Jurkat, Clone E6-1 (cell line): ENCODE data around the gene MIEN1.
"Not testable (repeated sequence)": the region's sequence is repeated elsewhere in the genome, so short reads cannot be mapped to it uniquely, and the experiment has no call there.

Experiments
- DNase-seq: peaks from one replicate; pipeline ENCODE4 v3.0.0-alpha.2; 2011; ENCODE audit warnings: low read depth, low spot score
- H3K4me3 ChIP-seq: 2 replicates; pipeline ENCODE4 v1.5.1; 2011; ENCODE audit warnings: mild to moderate bottlenecking, low read length, control low read depth, moderate library complexity

The MIEN1 gene

DNA sequence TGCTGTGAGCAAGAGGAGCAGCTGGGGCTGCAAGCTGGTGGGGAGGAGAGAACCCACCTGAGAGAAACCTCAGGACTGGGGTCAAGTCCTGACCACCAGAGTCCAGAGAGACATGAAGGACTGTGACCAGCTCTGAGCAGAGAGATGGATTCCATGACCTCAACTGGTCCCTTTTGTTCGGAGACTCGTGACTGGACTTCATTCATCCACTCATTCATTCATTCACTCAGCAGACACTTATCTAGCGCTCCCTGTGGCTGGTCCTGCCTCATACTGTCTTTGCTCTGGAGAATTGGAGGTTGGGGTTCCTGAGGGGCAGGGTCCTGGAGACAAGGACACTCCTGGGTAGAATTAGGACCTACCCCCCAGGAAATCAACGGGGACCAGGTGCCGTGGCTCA, 26.4 kb downstream of the MIEN1 start:
- no peak for DNase-seq
- H3K4me3 ChIP-seq, result no peak overlapping the region

DNA sequence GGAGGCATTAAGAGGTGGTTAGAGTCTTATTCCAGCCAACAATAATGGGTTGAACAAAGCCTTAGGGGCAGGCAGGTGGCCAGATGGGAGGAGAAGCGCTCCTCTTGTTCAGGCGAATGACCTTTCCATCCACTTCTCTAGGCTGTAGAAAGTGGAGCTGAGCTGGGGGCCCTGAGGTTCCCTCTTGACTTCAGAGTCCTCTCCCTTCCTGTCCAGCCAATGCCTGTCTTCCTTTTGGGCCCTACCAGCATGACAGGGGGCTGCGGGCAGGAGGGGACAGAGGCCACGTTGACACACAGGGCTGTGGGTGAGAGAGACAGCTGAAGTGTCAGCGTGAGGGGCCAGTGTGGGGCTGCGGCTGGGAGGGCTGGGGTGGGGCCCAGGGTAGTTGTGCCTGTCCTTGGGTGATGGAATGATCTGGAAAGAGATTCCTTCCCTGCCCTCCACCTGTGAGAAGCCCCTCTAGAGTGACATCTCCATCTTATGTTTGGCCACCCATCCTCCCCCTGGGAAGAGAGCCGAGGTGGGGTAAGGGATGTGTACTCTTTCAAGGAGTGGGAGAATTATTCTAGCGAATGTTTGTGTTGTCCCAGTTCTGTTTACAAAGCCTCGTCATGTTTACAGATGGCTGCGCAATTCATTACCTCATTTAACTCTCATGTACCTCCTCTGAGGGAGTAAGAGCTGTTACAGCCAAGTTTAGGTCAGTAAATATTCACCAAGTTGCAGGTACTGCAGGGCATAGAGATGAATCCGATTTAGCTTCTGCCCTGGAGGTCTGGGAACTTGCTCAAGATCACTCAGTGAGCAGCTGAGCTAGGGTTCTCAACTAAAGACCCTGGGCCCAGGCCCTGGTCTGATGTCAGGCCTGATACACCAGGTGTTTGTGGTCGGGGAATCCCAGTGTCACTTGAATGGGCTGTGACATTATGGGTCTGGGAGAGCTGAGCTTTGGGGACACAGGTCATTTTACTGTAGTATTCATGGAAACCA, 27.1 kb downstream of the MIEN1 start:
- no peak for DNase-seq
- H3K4me3 ChIP-seq, result no peak overlapping the region

DNA sequence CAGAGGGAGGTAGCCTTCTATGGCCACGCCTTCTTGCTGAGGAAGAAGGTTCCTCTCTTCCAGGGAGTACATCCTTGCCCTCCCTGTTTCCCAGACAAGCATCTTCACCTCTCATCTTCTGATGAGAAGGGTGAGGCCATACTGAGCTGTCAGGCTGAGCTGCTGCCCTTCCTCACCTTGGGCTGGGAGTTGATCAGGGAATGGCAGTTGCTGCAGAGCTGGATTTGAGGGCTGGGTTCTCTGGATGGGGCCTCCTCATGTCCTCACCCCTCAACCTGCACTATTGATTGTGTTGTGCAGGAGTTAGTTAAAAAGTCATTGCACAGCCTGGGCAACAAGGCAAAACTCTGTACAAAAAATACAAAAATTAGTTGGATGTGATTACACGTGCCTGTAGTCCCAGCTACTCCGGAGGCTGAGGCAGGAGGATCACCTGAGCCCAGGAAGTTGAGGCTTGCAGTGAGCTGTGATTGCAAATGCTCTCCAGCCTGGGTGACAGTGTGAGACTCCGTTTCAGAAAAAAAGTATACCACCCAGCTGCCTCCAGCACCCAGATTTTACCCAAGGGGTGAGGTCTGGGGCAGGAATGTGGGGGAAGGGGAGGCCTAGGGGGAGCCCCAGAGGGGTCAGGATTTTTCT, 28.4 kb downstream of the MIEN1 start:
- no peak overlapping the region for H3K4me3 ChIP-seq
- no peak for DNase-seq

DNA sequence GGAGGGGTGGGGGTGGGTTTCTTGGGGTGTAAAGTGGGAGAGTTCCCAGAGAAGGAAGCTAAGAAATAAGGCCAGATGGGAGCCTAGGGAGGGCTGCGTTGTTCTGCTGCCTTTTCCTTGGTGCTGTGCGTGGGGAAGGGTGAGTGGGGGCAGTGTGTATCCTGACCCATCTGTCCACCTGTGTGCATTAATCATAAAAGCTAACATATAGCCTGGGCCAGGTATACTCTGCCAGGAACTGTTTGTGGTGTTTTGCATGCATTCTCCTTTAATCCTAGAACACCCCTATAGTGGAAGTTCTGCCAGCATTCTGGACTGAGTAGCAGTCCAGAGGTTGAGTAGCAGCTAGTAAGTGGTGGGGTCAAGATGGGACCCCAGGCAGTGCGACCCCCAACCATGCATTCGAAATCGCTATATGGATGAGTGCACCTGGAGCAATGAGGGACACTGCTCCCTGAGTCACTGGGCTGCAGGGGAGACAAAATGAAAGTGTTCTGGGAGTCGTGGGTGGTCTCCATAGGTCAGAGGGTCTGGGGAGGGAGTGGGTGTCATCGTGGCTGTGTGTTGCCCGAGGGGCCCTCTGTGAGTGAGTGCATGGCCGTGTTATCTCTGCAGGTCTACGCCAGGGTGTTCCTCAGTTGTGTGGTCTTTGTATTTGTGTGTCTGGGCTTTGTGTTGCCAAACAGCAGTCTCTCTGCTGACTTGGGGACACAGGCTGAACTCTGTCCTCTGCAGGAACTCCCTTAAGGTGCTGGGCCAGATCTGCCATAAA, 29.1 kb downstream of the MIEN1 start:
- no peak for DNase-seq
- H3K4me3 ChIP-seq, result no peak overlapping the region

DNA sequence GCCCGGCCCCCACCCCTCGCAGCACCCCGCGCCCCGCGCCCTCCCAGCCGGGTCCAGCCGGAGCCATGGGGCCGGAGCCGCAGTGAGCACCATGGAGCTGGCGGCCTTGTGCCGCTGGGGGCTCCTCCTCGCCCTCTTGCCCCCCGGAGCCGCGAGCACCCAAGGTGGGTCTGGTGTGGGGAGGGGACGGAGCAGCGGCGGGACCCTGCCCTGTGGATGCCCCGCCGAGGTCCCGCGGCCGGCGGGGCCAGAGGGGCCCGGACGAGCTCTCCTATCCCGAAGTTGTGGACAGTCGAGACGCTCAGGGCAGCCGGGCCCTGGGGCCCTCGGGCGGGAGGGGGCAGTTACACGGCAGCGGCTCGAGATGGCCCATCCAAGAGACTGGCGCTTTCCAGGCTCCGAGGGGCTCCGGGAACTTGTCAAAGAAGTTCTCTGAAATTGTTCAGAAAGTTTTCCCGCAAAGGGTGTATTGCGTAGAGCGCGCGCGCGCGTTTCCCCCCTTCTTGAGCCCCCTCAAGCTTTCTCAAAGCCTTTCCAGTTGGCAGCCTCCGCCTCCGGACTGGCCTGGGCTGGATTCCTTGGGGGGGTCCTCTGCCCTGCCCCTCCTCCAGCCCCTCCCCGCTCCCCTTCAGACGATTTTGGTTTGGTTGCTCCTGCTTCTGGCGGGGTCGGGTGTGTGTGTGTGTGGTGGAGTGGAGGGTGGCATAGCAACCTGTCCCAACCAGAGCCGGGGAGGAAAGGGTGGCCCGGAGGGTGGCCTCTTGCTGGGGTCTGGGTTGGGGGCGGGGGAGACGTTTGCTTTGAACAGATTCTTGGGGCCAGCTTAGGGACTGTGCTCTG, 30.0 kb downstream of the MIEN1 start:
- H3K4me3 ChIP-seq, result no peak overlapping the region
- DNase-seq, result no peak

DNA sequence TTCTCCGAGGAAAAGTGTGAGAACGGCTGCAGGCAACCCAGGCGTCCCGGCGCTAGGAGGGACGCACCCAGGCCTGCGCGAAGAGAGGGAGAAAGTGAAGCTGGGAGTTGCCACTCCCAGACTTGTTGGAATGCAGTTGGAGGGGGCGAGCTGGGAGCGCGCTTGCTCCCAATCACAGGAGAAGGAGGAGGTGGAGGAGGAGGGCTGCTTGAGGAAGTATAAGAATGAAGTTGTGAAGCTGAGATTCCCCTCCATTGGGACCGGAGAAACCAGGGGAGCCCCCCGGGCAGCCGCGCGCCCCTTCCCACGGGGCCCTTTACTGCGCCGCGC, 30.5 kb downstream of the MIEN1 start, which contains the start of gene ERBB2:
Gene ERBB2 (plus strand): TSS at position 247 of the 330 bp plus-strand sequence. CDS start 175 bp downstream, outside the sequence.
- no peak for DNase-seq
- H3K4me3 ChIP-seq, result no peak within 1 kb of the TSS

DNA sequence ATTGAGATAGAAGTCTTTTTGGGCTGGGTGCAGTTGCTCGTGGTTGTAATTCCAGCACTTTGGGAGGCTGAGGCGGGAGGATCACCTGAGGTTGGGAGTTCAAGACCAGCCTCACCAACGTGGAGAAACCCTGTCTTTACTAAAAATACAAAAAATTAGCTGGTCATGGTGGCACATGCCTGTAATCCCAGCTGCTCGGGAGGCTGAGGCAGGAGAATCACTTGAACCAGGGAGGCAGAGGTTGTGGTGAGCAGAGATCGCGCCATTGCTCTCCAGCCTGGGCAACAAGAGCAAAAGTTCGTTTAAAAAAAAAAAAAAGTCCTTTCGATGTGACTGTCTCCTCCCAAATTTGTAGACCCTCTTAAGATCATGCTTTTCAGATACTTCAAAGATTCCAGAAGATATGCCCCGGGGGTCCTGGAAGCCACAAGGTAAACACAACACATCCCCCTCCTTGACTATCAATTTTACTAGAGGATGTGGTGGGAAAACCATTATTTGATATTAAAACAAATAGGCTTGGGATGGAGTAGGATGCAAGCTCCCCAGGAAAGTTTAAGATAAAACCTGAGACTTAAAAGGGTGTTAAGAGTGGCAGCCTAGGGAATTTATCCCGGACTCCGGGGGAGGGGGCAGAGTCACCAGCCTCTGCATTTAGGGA, 31.0 kb downstream of the MIEN1 start:
- DNase-seq, H3K4me3 ChIP-seq: not testable (repeated sequence)

DNA sequence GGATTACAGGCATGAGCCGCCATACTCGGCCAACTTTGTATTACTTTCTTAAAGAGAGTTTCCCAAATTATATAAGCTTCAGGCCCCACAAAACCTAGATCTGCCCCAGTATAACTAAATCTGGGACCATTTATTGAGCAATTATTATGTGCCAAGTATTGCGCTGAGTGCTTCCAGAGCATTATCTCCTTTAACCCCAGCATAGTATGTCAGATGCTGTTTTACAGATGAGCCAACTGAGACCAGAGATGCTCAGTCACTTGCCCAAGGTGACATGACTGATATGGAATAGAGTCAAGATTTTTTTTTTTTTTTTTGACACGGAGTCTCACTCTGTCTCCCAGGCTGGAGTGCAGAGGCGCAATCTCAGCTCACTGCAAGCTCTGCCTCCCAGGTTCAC, 32.4 kb downstream of the MIEN1 start:
- DNase-seq, result no peak

DNA sequence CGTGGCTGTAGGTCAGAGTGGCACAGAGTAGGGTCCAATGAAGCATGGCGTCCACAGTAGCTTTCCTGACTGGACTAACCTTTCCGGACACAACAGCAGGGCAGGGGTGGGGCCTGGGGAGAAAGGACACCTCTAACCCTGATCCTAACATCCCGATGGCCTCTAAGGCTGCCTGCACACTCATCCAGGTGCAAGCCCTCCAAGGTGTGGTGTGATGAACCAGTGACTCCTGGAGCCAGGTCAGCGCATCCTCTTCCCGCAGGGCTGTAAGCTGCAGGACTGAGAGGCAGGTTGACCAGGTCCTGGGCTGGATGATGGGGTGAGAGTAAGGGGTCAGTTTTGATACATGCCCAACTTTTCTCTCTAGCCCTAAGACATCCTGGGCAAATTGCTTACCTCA, 33.6 kb downstream of the MIEN1 start:
- no peak for DNase-seq
- no peak overlapping the region for H3K4me3 ChIP-seq

More for the DNA sequence above, 32.4 kb downstream of the MIEN1 start:
- H3K4me3 ChIP-seq, result no peak overlapping the region

DNA sequence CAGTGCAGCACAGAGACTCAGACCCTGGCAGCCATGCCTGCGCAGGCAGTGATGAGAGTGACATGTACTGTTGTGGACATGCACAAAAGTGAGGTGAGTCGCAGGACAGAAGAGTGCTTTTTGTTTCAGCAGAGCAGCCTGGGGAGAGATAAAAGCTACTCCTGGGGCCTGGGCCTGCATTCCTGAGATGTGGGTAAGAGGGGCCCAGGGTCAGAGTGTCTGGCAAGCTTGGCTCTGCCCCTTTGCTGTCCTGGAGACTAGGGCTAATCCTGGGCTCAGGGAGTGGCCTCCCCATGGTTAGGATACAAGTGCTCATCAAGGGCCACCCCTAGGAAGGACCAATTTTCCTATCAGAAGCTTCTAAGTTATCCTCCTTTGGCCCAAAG, 35.2 kb downstream of the MIEN1 start:
- DNase-seq, result no peak
- no peak overlapping the region for H3K4me3 ChIP-seq

DNA sequence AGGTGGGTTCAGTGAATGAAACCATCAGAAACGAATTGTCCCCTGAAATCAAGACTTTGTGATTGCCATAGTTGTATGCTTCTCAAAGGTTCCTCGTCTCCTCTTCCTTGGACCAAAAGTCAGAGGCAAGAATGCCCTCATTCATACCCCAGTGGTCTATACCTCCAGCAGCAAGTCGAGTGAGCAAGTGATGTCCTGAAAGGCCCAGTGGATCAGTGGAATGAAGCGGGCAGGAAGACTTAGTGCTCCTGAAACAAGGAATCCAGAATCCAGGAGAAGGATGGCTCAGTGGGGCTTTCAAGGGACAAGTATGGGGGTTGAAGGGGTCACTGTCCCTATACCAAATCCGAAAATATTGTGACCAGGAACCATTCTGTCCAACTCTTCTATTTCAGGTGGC, 35.7 kb downstream of the MIEN1 start:
- DNase-seq, result no peak

DNA sequence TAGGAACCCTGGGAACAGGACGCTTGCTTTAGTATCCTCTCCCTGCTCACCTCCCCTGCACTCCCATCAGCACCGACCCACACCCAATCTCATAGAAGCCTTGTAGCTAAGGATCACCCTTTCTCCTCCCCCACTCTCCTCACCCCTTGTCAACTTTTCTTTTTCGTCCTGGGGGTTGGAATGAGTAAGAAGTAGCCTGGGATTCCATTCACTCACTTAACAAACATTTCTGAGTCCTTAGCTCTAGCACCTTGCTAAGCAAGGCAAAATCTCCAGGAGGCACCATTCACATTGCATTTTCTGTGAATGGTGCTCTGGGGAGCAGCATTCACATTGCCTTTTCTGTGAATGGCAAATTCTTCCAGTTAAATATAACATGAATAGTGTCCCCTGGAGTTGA, 41.4 kb downstream of the MIEN1 start:
- no peak for DNase-seq
- H3K4me3 ChIP-seq, result peak overlapping the region; percentile 69

More for the DNA sequence above, 35.7 kb downstream of the MIEN1 start:
- H3K4me3 ChIP-seq, result no peak overlapping the region

DNA sequence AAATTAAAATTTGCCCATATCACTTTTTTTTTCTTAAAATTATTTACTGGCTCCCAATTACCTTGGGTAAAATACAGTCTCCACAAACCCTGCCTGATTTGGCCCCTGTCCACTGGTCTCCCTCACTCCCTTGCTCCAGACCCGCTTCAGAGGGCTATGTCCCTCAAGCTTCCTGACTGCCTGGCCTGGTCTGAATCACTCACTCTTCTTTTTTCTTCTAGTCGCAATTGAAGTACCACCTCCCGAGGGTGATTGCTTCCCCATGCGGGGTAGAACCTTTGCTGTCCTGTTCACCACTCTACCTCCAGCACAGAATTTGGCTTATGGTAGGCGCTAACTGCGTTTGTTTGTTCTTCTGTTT, 41.9 kb downstream of the MIEN1 start:
- DNase-seq, result no peak
- peak overlapping the region; percentile 69 for H3K4me3 ChIP-seq

DNA sequence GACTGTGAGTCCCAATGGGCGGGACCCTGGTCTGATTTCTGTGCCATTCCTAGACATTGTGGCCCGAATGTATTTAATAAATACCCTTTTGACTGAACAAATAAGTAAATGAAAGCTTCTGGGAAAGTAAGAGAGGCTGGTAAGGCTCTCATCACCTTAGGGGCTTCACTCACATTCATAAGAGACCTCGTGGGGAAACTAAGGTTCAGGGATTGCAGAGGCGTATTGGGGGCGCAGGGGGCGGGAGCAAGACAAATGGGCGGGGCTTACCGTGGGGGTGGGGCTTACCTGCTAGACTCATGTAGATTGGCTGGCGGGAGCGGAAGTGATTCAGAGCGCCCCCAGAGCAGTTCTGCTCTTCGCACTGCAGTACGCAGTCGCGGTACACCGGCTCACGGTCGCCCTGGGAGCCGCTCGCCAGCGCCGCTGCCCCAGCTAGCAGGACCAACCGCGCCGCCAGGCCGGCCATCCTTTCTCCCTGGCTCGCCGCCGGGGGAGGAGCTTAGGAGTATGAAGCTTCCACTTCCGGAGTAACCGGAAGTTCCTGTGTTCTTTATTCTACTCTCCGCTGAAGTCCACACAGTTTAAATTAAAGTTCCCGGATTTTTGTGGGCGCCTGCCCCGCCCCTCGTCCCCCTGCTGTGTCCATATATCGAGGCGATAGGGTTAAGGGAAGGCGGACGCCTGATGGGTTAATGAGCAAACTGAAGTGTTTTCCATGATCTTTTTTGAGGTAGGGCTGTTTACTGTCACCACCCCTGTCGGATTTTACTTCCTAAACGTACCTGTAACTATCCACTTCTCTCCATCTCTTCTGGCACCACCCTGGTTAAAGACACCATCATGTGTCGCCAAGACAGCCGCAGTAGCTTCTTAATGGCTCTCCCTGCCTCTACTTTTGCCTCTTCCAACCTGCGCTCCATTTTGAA, 42.5 kb downstream of the MIEN1 start, which contains the start of gene PGAP3:
Gene PGAP3 (minus strand): TSS at position 512 of the 929 bp plus-strand sequence. CDS start 43 bp downstream, at position 469.
- peak within 1 kb of the TSS; percentile 69 for H3K4me3 ChIP-seq
- peak; percentile 79 for DNase-seq

DNA sequence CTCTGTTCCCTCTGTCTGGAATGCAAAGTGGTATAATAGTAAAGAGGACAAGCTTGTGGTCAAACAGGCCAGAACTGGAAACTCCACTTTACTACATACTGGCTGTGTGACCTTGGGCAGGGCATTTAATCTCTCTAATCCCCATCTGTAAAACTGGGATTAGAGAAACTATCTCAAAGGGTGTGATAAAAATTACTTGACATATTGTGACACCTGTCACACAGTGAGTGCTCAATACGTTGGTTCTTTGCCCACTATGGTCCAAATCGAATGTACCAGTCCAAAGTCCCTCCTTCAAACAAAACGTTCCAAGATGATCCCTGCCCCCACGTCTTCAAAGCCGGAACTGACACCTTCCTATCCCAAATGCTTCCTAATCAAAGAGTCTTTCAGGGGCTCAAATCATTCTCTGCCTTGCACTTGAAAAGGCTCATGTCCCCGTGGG, 43.2 kb downstream of the MIEN1 start:
- no peak for DNase-seq
- H3K4me3 ChIP-seq, result peak overlapping the region; percentile 69

DNA sequence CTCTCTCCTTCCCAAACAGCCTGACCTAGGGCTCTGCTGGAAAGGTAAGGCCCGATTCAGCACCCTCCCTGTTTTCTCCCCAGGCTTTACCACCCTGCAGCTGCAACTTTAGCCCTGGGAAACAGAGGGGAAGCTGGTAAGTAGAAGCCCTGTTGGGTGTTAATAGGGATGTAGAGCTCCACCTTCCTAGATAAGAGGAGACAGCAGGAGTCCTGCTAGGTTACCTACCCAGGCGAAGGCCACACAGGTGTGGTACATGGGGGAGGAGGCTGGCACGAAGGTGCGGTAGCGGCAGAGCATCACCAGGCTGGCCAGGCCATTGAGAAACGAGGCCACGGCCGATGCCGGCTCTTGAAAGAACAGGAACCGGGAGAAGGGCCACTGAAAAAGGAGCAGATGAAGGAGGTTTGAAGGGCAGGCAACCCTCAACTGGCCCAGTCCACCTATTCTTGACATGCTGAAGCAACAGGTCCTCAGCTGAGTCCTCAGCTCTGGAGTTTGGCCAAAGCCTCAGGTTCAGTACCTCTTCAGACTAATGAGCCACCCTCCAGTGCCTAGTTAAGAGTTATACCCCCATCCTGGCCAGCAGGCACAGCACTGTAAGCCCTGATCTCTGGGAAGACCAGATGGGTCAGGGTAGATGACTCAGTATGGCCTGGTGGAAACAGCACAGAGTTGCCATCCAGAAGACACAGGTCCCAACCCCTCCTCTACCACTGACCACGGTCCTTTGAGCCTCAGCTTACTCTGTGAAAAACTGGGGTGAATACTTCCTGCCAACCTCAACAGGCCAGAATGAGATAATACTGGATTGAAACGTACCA, 45.8 kb downstream of the MIEN1 start:
- DNase-seq, result no peak

More for the DNA sequence above, 45.8 kb downstream of the MIEN1 start:
- H3K4me3 ChIP-seq, result no peak overlapping the region
